Glutamatergic neuron (in vitro differentiated cells): ENCODE data around the gene NDUFA7. TPM values are rescaled to one million over a fixed set of nuclear protein-coding genes. Genes with fewer than 3 reads are reported as not detected.

Source experiments
- DNase-seq: peaks from one replicate; pipeline ENCODE4 v3.0.0; 2022
- H3K27ac Mint-ChIP-seq: one replicate; pipeline ENCODE4 v1.8.0; 2020; ENCODE audit warnings: mild to moderate bottlenecking, mixed read lengths, inconsistent platforms; ENCODE audit not compliant: unreplicated experiment
- H3K27me3 Mint-ChIP-seq: one replicate; pipeline ENCODE4 v1.8.0; 2020; ENCODE audit warnings: mild to moderate bottlenecking, moderate library complexity, mixed read lengths, inconsistent platforms; ENCODE audit not compliant: unreplicated experiment
- H3K36me3 Mint-ChIP-seq: one replicate; pipeline ENCODE4 v1.8.0; 2020; ENCODE audit warnings: mild to moderate bottlenecking, mixed read lengths, inconsistent platforms; ENCODE audit not compliant: unreplicated experiment
- H3K4me1 Mint-ChIP-seq: one replicate; pipeline ENCODE4 v1.8.0; 2020; ENCODE audit warnings: mild to moderate bottlenecking, low read depth, mixed read lengths, inconsistent platforms; ENCODE audit not compliant: unreplicated experiment
- H3K4me3 Mint-ChIP-seq: one replicate; pipeline ENCODE4 v1.8.0; 2020; ENCODE audit warnings: mild to moderate bottlenecking, mixed read lengths, inconsistent platforms; ENCODE audit not compliant: unreplicated experiment
- H3K9me3 Mint-ChIP-seq: one replicate; pipeline ENCODE4 v1.8.0; 2020; ENCODE audit warnings: mild to moderate bottlenecking, moderate library complexity, mixed read lengths, inconsistent platforms; ENCODE audit not compliant: unreplicated experiment
- CTCF ChIP-seq: fragments of 200-600 bp; sonication (generic); IDR thresholded peaks from one replicate; pipeline ENCODE4 v1.5.0; 2021; ENCODE audit not compliant: partially characterized antibody, unreplicated experiment
- total RNA-seq: library from RNA; stranded (reverse); fragmentation: NEBNext Ultra II Directional; extraction: Animal tissue kit (Norgen Biotek cat#: 25700); gene quantifications from one replicate; pipeline ENCODE4 v1.2.1, GENCODE V29; 2021; ENCODE audit not compliant: unreplicated experiment

The NDUFA7 gene
- total RNA-seq, 1 donor from 2014 or later = 65.1 TPM

GRCh38 chr19:8262431-8262830 is 58.7 kb downstream of the NDUFA7 start:
- Mint-ChIP-seq H3K27me3 (peaks cover 7% of the 10 kb centered on the region), H3K4me3 (no peak overlapping the region), H3K9me3 (peaks cover 2% of the 10 kb centered on the region), H3K36me3 (no peaks in the 10 kb centered on the region), H3K4me1 (no peaks in the 10 kb centered on the region), H3K27ac (no peak overlapping the region)
- no peak for DNase-seq
- no peak for TF ChIP-seq CTCF

GRCh38 chr19:8261881-8262280 is 59.3 kb downstream of the NDUFA7 start:
- Mint-ChIP-seq H3K36me3 (no peaks in the 10 kb centered on the region), H3K4me3 (no peak overlapping the region)

GRCh38 chr19:8261347-8261746 is 59.8 kb downstream of the NDUFA7 start:
- Mint-ChIP-seq H3K27ac (no peak overlapping the region), H3K9me3 (peaks cover 3% of the 10 kb centered on the region), H3K4me3 (no peak overlapping the region), H3K27me3 (peaks cover 7% of the 10 kb centered on the region), H3K4me1 (no peaks in the 10 kb centered on the region), H3K36me3 (no peaks in the 10 kb centered on the region)
- DNase-seq = no peak
- no peak for TF ChIP-seq CTCF

More at GRCh38 chr19:8261881-8262280, 59.3 kb downstream of the NDUFA7 start:
- Mint-ChIP-seq H3K4me1 (no peaks in the 10 kb centered on the region), H3K9me3 (peaks cover 3% of the 10 kb centered on the region), H3K27ac (no peak overlapping the region), H3K27me3 (peaks cover 7% of the 10 kb centered on the region)
- no peak for DNase-seq
- TF ChIP-seq CTCF = no peak

Other genes with a start within 250 kb of the NDUFA7 start
- gene FBN3, start 171.8 kb downstream of the NDUFA7 start, total RNA-seq = 18.3 TPM
- gene CERS4, start 112.0 kb downstream of the NDUFA7 start, total RNA-seq = 27.3 TPM
- 45.1 TPM for gene CD320, start 13.0 kb downstream of the NDUFA7 start, total RNA-seq
- gene RPS28, start 121 bp upstream of the NDUFA7 start, total RNA-seq = 1,030 TPM
- 8.9 TPM for gene KANK3, start 21.9 kb upstream of the NDUFA7 start, total RNA-seq
- gene ANGPTL4, start 42.8 kb upstream of the NDUFA7 start, total RNA-seq = 0.51 TPM
- gene RAB11B, start 69.0 kb upstream of the NDUFA7 start, total RNA-seq = 137 TPM
- gene MARCHF2, start 91.9 kb upstream of the NDUFA7 start, total RNA-seq = 47.7 TPM
- gene HNRNPM, start 123.6 kb upstream of the NDUFA7 start, total RNA-seq = 184 TPM
- 0.49 TPM for gene PRAM1, start 181.3 kb upstream of the NDUFA7 start, total RNA-seq
- 27.2 TPM for gene ZNF414, start 192.8 kb upstream of the NDUFA7 start, total RNA-seq